HFFc6 (cell line): ENCODE measurements around the gene RSAD2. TPM values are rescaled to one million over a fixed set of nuclear protein-coding genes. Genes with fewer than 3 reads are reported as not detected.

ENCODE experiments used
- DNase-seq: peaks from one replicate; pipeline ENCODE4 v3.0.0-alpha.2; 2018
- H3K27ac Mint-ChIP-seq: 2 replicates; pipeline ENCODE4 v1.8.0; 2020; ENCODE audit warnings: mild to moderate bottlenecking, mixed read lengths
- H3K27me3 Mint-ChIP-seq: 2 replicates; pipeline ENCODE4 v1.8.0; 2021; ENCODE audit warnings: mild to moderate bottlenecking, moderate library complexity, mixed read lengths; ENCODE audit not compliant: insufficient read depth
- H3K36me3 Mint-ChIP-seq: 2 replicates; pipeline ENCODE4 v1.8.0; 2021; ENCODE audit warnings: low read depth, mixed read lengths
- H3K4me1 Mint-ChIP-seq: 2 replicates; pipeline ENCODE4 v1.8.0; 2020; ENCODE audit warnings: low read depth, mixed read lengths
- H3K4me3 Mint-ChIP-seq: 2 replicates; pipeline ENCODE4 v1.8.0; 2020; ENCODE audit warnings: mild to moderate bottlenecking, moderate library complexity, mixed read lengths
- H3K9me3 Mint-ChIP-seq: 2 replicates; pipeline ENCODE4 v1.8.0; 2020; ENCODE audit warnings: mild to moderate bottlenecking, mixed read lengths
- CTCF ChIP-seq: fragments of 200-600 bp; sonication (generic); IDR thresholded peaks from 2 replicates; pipeline ENCODE4 v1.5.0; 2021; ENCODE audit warnings: antibody characterized with exemption, mild to moderate bottlenecking
- total RNA-seq, 6 experiments: library from RNA; stranded (reverse); fragmentation: NEBNext Ultra II Directional; extraction: Animal tissue kit (Norgen Biotek cat#: 25700); gene quantifications; 2 replicates in 1 of 6; 3 replicates in 5 of 6; pipeline ENCODE4 v1.2.3, GENCODE V29; 2021

The RSAD2 gene
- total RNA-seq, 6 experiments from 2014 or later: not detected

- H3K9me3 Mint-ChIP-seq: peaks cover 58% of the 10 kb centered on the region
- H3K36me3 Mint-ChIP-seq: peaks cover 7% of the 10 kb centered on the region; the same call in 1 of the 2 replicates
- peaks cover 2% of the 10 kb centered on the region for H3K27me3 Mint-ChIP-seq
- H3K4me3 Mint-ChIP-seq: no peak overlapping the region
- no peak overlapping the region for H3K27ac Mint-ChIP-seq
- no peaks in the 10 kb centered on the region for H3K4me1 Mint-ChIP-seq
- no peak for TF ChIP-seq CTCF
- DNase-seq: no peak
Observed at GRCh38 chr2:6945821-6946220, 68.2 kb downstream of the RSAD2 start.

- H3K27ac Mint-ChIP-seq: no peak overlapping the region
- no peaks in the 10 kb centered on the region for H3K4me1 Mint-ChIP-seq
- H3K27me3 Mint-ChIP-seq: peaks cover 2% of the 10 kb centered on the region
- H3K36me3 Mint-ChIP-seq: peaks cover 7% of the 10 kb centered on the region; the same call in 1 of the 2 replicates
- peaks cover 49% of the 10 kb centered on the region for H3K9me3 Mint-ChIP-seq
- TF ChIP-seq CTCF: no peak
- no peak for DNase-seq
- H3K4me3 Mint-ChIP-seq: no peak overlapping the region
Observed at GRCh38 chr2:6946722-6947121, 69.1 kb downstream of the RSAD2 start.

Other genes with a start within 250 kb of the RSAD2 start
- gene CMPK2, start 11.9 kb upstream of the RSAD2 start, total RNA-seq: not detected
- not detected for gene RNF144A, start 39.6 kb downstream of the RSAD2 start, total RNA-seq